Hepatocyte (in vitro differentiated cells): Measurements from ENCODE around the gene HCRTR1. TPM values are rescaled to one million over a fixed set of nuclear protein-coding genes. Genes with fewer than 3 reads are reported as not detected.
"Not testable (repeated sequence)": the region's sequence is repeated elsewhere in the genome, so short reads cannot be mapped to it uniquely, and the experiment has no call there.

Source experiments
- DNase-seq: peaks from one replicate; pipeline ENCODE4 v3.0.0-alpha.2; 2016; ENCODE audit warnings: low spot score
- H2AFZ ChIP-seq: fragments of 200-600 bp; sonication (generic); 2 replicates; pipeline ENCODE4 v1.6.0; 2016; ENCODE audit warnings: antibody characterized with exemption, mild to moderate bottlenecking
- H3K27ac ChIP-seq: fragments of 200-600 bp; sonication (generic); 2 replicates; pipeline ENCODE4 v1.5.1; 2016; ENCODE audit warnings: mild to moderate bottlenecking
- H3K27me3 ChIP-seq: fragments of 200-600 bp; sonication (generic); 2 replicates; pipeline ENCODE4 v1.6.1; 2016
- H3K36me3 ChIP-seq: fragments of 200-600 bp; sonication (generic); replicated peaks from 2 replicates; pipeline ENCODE4 v1.5.1; 2016; ENCODE audit warnings: low read depth; ENCODE audit not compliant: insufficient read depth
- H3K4me1 ChIP-seq: fragments of 200-600 bp; sonication (generic); 2 replicates; pipeline ENCODE4 v1.5.1; 2016; ENCODE audit warnings: mild to moderate bottlenecking, moderate library complexity; ENCODE audit not compliant: insufficient read depth
- H3K4me2 ChIP-seq: fragments of 200-600 bp; sonication (generic); 2 replicates; pipeline ENCODE4 v1.6.0; 2016
- H3K4me3 ChIP-seq: fragments of 200-600 bp; sonication (generic); 2 replicates; pipeline ENCODE4 v1.5.1; 2016; ENCODE audit warnings: mild to moderate bottlenecking
- H3K79me2 ChIP-seq: fragments of 200-600 bp; sonication (generic); 2 replicates; pipeline ENCODE4 v1.6.0; 2017; ENCODE audit warnings: mild to moderate bottlenecking
- H3K9me2 ChIP-seq: fragments of 200-600 bp; sonication (generic); replicated peaks from 2 replicates; pipeline ENCODE4 v1.6.0; 2017; ENCODE audit warnings: mild to moderate bottlenecking; ENCODE audit not compliant: insufficient read depth
- H3K9me3 ChIP-seq: fragments of 200-600 bp; sonication (generic); 2 replicates; pipeline ENCODE4 v1.5.1; 2016; ENCODE audit warnings: low read depth, mild to moderate bottlenecking
- H4K20me1 ChIP-seq: fragments of 200-600 bp; sonication (generic); 2 replicates; pipeline ENCODE4 v1.6.0; 2016; ENCODE audit warnings: mild to moderate bottlenecking; ENCODE audit not compliant: insufficient read depth, poor library complexity, severe bottlenecking
- CTCF ChIP-seq: fragments of 200-600 bp; sonication (generic); IDR thresholded peaks from 2 replicates; pipeline ENCODE4 v1.5.1; 2016; ENCODE audit warnings: antibody characterized with exemption, mild to moderate bottlenecking; ENCODE audit not compliant: poor library complexity
- EZH2 ChIP-seq: fragments of 200-600 bp; sonication (generic); IDR thresholded peaks from 2 replicates; pipeline ENCODE4 v1.6.1; 2016; ENCODE audit warnings: antibody characterized with exemption, mild to moderate bottlenecking, borderline replicate concordance
- EZH2phosphoT487 ChIP-seq: fragments of 200-600 bp; sonication (generic); IDR thresholded peaks from one replicate; pipeline ENCODE4 v1.6.1; 2018; ENCODE audit warnings: antibody characterized with exemption, mild to moderate bottlenecking, low read depth, moderate library complexity; ENCODE audit not compliant: unreplicated experiment, severe bottlenecking
- WGBS: methylation state at CpG from one replicate; pipeline ENCODE4 v1.1.6; 2016; ENCODE audit warnings: low lambda C conversion rate; ENCODE audit errors: missing lambda C conversion rate; 5-methylcytosine and 5-hydroxymethylcytosine counted together
- polyA plus RNA-seq: library from polyadenylated mRNA; unstranded; fragments of >200 nt; fragmentation: Nextera tagmentation; extraction: Ambion mirVana; gene quantifications from 2 replicates; pipeline ENCODE4 v1.2.1, GENCODE V29; 2016
- total RNA-seq: library from RNA; depleted of rRNA; stranded (reverse); fragments of >200 nt; gene quantifications from 2 replicates; pipeline ENCODE4 v1.2.3, GENCODE V29; 2014

Gene HCRTR1
- total and polyA plus RNA-seq, 2 experiments from 2014 or later = not detected

GRCh38 chr1:31586376-31587327, 30.8 kb upstream of the HCRTR1 start:
- no peak overlapping the region for H3K4me3 ChIP-seq
- H3K9me2 ChIP-seq = no peaks in the 10 kb centered on the region
- no peaks in the 10 kb centered on the region for H3K27me3 ChIP-seq
- no peaks in the 10 kb centered on the region for H3K36me3 ChIP-seq
- DNase-seq = no peak
- H3K27ac ChIP-seq = no peak overlapping the region
- WGBS = 90% methylated on average over 39 of the region's 47 CpGs
- no peak overlapping the region for H3K4me2 ChIP-seq
- H3K9me3 ChIP-seq = no peaks in the 10 kb centered on the region
- no peaks in the 10 kb centered on the region for H3K79me2 ChIP-seq
- H4K20me1 ChIP-seq = no peaks in the 10 kb centered on the region
- TF ChIP-seq EZH2 = no peak
- TF ChIP-seq EZH2phosphoT487 = no peak
- TF ChIP-seq CTCF = no peak
- H2AFZ ChIP-seq = no peak overlapping the region
- peaks cover 35% of the 10 kb centered on the region for H3K4me1 ChIP-seq

GRCh38 chr1:31587328-31587699, 30.2 kb upstream of the HCRTR1 start:
- H3K27ac ChIP-seq, H3K9me2 ChIP-seq, DNase-seq, H3K27me3 ChIP-seq, H3K79me2 ChIP-seq, H4K20me1 ChIP-seq, H3K4me3 ChIP-seq, H3K9me3 ChIP-seq, H3K4me2 ChIP-seq, H3K36me3 ChIP-seq, H2AFZ ChIP-seq: not testable (repeated sequence)
- peaks cover 32% of the 10 kb centered on the region for H3K4me1 ChIP-seq
- WGBS = 96% methylated on average over 5 of the region's 5 CpGs

GRCh38 chr1:31587720-31588423, 29.6 kb upstream of the HCRTR1 start:
- Histone ChIP-seq H3K79me2 (no peaks in the 10 kb centered on the region), H3K4me2 (peak overlapping the region; percentile 86), H2AFZ (no peak overlapping the region), H3K4me3 (no peak overlapping the region), H3K4me1 (peaks cover 28% of the 10 kb centered on the region), H3K9me3 (no peaks in the 10 kb centered on the region), H3K36me3 (no peaks in the 10 kb centered on the region), H3K27me3 (no peaks in the 10 kb centered on the region), H3K27ac (peak overlapping the region; percentile 72), H3K9me2 (no peaks in the 10 kb centered on the region), H4K20me1 (no peaks in the 10 kb centered on the region)
- no peak for TF ChIP-seq EZH2
- peak; percentile 55 for TF ChIP-seq CTCF
- WGBS = 77% methylated on average over 14 of the region's 14 CpGs
- peak; percentile 76 for DNase-seq
